Stimulated activated CD4-positive, alpha-beta T cell treated with anti-CD3 and anti-CD28 coated beads, TNF-alpha, amount 100 ng/mL, for 4 hours (primary cell): Measurements from ENCODE around the gene CPSF3.
A peak's percentile ranks its signal among the peaks of the same experiment; 100 is the strongest.
"Not testable (repeated sequence)": the region's sequence is repeated elsewhere in the genome, so short reads cannot be mapped to it uniquely, and the experiment has no call there.

Experiments used
- DNase-seq, 3 experiments: peaks; one replicate each; pipeline ENCODE4 v3.0.0-alpha.2; 2020; ENCODE audit warnings: low read depth in 3 of 3

Gene CPSF3

DNA sequence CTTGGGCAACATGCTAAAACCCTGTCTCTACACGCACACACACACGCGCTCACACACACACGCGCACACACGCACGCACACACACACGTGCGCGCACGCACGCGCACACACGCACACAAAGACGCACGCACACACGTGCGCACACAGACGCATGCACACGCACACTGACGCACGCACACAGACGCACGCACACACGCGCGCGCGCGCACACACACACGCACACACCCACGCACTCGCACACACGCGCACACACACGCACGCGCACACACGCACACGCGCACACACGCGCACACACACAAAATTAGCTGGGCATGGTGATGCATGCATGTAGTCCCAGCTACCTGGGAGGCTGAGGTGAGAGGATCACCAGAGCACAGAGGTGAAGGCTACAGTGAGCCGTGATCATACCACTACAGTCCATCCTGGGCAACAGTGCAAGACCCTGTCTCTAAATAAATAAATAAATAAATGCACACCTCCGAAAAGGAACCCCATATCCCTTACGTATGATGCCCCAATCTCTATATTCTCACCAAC is 42.8 kb downstream of the CPSF3 start:
- DNase-seq, result no peak

DNA sequence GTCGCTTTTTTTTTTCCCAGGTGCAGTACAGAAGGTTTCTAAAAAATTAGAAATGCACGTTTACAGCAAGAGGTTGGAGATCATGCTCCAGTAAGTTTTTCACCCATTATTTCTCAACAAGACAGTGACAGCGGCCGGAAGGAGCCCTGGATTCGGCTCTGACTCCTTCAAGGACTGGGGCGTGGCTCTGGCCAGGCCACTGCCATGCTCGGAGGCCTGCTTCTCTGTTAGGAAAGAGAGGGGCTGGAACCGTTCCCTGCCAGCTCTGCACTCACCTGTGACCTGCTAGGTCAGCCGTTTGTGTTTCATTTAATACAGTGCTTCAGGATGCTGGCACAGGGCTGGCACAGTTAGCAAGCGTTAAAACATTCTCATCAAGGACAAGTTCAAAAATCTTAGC is 44.2 kb downstream of the CPSF3 start:
- DNase-seq, result no peak

DNA sequence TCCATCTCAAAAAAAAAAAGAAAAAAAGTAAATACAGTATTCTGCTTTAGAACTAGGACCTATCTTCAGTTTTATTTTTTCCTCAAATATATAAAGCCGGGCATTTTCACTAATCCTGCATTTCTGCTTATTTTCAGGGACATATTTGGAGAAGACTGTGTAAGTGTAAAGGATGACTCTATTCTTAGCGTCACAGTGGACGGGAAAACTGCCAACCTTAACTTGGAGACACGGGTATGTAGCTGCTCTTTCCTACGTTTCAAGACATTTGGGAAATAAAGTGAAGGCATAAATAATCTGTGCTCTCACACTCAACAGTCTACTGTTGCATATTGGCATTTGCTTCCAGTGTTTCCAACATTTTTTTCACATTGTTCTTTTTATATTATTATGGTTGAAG is 47.8 kb downstream of the CPSF3 start:
- DNase-seq, result no peak

DNA sequence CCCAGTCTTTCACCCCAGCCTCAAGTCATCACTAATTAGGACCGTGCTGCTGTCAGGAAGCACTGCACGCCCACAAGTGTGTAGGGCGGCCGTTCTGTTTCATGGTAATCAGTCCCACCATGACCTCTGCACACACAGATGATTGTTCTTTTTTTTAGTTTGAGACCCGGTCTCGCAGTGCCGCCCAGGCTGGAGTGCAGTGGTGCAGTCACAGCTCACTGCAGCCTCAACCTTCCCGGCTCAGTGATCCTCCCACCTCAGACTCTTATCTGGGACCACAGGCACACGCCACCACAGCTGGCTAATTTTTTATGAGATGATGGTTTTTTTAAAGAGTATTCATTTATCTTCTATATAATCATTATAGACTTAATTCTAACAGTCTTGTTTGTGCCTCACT is 49.1 kb downstream of the CPSF3 start:
- no peak for DNase-seq

DNA sequence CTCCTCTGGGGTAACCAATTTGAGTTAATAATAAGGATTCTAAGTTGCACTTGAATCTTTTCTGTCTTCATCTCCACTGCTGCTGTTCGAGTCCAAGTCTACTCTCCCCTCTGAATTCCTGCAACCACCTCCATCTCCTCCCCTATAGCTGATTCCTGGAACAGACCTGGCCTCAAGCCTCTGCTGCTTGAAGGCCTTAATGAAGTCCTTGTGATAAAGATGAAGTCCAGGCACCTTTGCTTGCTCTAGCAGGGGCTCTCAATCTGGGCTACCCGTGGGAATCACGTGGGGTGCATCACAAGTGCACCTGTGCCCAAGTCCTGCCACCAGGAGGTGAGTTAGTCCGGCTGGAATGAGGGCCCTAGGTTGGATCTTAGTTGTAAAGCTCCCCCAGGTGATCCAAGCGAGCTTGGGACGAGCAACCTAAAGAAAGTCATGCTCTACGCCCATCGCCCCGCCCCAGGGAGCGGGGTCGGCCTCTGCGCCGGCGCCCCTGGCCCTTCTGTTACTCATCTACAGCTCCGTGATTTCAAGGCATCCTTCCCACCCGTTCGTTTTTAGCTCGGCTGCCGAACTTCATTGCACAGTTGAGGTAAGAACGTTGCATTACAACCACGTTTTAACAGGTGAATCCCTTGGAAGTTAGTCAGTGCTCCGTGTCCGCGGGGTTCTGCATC is 50.0 kb downstream of the CPSF3 start:
- DNase-seq, result peak in 2 of 3 experiments; percentile 14 to 26

DNA sequence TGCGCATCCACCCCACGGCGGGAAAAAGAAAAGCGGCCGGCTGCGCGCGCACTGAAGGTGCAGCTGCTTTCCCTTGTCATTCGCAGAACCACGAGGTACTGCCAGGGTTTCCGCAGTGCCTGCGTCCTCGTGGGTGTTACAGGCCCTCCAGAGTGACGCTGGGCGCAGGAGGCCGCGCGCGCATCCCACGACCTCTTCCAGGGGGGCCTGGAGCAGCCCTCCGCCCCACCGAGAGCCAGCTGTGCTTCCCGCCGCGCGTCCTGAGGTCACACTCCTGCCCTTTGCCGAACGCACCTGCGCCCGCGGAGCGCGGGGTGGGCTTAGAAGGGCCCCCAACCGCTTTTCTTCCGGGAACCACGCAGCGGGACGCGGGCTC is 50.5 kb downstream of the CPSF3 start:
- peak; percentile 28 to 55 (median 51) for DNase-seq

DNA sequence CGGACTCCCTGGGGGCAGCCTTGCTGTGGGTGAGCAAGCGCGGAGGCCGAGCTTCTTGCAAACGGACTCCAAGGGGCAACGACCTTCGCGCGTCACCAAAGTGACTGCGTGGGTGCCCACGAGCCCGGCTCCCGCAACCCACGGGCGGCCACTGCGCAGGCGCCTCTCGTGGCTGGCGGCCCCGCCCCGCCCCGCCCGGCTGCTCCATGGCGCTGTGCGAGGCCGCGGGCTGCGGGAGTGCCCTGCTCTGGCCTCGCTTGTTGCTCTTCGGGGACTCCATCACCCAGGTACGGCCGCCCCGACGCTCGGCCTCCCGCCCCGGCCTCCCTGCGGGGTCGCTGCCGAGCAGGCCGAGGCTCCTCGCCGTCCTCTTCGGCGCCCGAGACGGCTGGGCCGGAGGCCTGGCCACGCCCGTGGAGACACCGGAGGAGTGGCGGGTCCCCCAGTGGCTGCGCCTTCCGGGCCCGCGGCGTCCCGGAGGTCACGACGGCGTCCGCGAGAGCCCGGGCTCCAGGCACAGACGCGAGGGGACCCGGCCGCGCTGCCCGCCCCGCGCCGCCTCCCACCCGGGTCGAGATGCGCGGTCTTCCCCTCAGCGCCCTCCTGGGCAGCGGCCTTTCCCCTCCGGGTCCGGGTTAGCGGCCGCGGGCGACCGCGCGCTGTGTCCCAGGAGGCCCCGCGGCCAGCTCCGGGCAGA is 51.1 kb downstream of the CPSF3 start, which contains the start of gene IAH1:
Gene IAH1 (plus strand): TSS at position 191 of the 697 bp plus-strand sequence. CDS start 16 bp downstream, at position 207.
- DNase-seq, result peak; percentile 65 to 75 (median 70)

DNA sequence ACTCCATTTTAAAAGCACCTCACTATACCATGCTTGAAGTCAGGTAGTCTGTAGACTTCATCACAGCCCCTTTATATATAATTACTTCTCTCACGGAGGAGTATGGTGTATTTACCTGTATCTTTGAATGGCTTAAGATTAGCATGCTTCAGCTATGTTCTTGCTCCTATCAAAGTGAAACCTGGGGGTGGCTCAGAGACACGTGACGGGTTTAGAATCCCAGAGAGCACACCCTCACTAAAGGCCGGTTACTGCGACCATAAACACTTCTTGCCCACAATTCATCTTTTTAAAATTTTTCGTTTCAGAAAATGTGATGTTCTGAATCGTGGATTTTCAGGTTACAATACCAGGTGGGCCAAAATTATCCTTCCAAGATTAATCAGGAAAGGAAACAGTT is 54.5 kb downstream of the CPSF3 start:
- DNase-seq, result no peak

DNA sequence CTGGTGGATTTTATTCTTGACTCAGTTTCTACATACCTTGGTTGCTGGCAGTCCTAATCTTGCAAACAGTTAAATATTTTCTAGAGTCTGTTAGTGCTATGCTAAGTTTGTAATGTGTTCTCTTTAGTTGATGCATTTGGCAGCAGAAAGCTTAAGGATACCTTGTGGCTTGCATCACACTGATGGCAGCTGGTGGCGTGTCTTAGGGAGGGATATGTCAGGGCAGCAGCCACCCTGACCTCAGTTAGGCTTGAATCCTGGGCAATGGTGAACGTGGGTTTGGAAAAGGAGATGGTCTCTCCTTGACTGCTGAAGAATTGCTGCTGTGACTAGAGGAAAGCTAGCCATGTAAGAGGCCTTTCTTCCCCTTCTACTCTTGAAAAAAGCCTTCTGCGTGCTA is 55.1 kb downstream of the CPSF3 start:
- DNase-seq, result no peak

DNA sequence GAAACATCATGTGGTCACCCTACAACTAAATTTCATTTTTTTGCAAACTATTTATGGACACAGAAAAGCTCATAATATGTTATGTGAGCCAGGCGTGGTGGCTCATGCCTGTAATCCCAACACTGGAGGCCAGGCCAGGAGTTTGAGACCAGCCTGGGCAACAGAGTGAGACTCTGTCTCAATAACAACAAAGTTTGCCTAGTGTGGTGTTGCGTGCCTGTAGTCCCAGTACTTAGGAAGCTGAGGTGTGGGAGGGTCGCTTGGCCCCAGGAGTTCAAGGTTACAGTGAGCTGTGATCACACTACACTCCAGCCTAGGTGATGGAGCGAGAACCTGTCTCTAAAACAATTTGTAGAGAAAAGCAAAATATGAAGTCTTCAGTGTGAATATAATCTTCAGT is 56.7 kb downstream of the CPSF3 start:
- no peak for DNase-seq

DNA sequence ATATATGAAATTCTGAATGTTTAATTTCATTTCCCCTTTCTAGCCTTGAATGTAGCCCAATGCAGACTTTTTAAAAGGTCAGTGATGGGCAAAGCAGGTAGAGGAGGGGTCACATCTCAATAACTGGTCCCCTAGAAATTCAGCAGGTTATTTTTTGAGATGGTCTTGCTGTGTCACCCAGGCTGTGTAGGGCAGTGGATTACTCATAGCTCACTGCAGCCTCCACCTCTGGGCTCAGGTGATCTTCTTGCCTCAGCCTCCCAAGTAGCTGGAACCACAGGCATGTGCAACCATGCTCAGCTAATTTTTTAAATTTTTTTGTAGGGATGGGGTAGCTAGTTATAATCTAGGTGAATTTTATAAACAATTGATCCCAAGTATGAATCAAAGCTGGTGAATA is 59.7 kb downstream of the CPSF3 start:
- no peak for DNase-seq

DNA sequence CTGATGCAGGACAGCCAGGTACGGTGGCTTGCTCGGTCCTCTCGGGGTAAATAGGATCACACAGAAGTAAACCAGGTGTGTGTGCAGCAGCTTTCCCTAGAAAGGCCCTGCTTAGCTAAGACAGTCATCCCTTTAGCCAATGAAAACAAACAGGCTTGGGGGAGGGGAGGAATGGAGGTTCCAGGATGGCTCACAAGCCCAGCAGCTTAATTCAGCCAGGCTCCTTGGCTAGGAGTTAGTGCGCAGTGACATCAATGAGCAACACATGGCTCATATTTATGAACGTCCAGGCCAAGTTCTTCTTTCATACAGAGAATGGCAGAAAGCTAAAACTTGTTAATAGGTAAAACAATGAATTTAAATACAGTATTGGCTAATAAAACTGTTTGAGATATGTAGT is 61.1 kb downstream of the CPSF3 start:
- DNase-seq, result no peak

DNA sequence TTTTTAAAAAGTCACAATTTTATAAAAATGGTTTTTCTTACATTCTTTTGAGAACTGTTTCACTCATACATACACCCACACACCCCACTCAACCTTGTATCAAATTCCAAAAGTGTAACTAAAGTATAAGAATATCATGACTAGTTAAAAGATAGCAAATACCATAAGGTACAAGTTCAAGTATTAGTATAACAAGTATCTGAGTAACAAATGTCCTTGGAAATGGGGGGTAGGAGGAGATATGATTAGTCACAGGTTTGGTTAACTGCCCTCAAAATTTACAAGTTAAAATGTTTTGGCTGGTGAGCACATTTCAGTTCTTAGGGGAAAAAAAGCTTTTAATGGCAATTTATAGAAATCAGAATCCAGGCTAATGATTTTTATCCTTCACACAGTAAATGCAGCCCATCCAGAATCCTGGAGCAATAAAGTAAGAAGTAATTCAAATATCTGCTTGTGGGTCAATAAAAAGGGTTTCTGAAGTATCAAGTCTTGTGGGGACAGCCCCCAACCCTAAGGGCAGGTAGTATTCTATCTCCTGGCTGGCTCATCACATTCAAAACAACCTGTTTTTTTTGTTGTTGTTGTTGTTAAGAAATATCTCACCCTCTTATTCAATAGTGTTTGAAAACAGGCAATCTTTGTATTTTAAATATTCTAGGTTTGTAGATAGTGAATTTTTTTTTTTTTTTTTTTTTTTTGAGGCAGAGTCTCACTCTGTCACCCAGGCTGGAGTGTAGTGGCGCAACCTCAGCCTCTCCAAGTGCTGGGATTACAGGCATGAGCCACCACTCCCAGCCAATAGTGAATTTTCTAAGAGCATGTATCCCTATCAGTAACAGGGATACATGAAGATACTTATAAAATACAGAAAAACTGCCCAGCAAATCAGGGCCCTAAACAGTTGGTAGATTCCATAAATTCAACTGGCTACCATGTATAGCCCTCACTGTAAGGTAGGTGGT is 65.4 kb downstream of the CPSF3 start:
- DNase-seq, result no peak

DNA sequence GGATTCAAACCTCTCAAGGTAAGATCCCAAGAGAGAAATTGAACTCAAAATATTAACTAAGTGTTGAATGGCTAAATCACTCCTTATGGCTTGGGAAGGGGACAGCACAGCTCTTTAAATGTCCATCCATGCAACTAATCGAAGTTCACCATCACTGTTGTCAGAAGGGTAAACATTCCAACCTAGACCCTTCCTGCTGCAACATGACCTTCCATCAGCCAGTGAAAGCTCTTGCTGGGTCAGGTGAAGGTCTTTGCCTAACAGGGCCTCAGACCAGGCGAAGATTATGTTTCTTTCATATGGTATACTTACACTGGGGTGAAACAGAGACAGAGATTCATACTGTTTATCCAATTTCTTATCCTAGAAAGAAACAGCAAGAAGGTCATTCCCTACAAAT is 67.3 kb downstream of the CPSF3 start:
- DNase-seq, result no peak

DNA sequence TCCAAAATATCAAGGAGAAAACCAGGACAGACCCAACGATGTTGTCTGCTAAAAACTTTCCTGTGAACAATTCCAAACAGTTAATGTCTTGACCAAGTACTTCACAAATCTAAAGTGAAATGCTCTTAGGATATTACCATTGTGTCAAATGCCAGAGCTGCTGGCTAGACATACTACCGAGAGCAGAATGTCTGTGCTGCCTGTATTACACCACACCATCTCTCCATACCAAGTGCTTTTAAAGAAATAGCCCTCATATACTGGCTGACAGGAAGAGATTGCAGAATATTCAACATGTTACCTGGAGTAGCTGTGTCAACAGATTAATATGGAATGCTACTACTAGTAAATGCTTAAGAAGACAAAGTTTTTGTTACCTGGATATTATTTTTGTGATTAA is 69.5 kb downstream of the CPSF3 start:
- DNase-seq, result no peak

DNA sequence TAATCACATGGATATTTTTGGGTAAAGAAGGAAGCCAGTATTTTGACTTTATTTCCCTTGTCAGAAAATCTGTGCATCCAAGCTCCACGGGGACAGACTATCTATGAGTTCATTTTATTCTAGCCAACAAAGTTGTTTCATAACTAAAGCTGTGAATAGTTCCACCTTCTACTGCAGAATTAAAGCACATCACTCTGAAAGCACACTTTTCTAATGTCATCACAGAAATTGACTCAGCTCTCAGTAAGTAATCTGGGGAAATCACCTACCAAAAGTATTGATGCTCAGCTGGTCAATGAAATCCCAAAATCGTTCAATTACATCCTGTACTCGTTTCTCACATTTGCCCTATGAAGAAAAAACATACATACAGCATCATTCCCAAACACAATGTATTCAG is 70.0 kb downstream of the CPSF3 start:
- DNase-seq, result no peak

DNA sequence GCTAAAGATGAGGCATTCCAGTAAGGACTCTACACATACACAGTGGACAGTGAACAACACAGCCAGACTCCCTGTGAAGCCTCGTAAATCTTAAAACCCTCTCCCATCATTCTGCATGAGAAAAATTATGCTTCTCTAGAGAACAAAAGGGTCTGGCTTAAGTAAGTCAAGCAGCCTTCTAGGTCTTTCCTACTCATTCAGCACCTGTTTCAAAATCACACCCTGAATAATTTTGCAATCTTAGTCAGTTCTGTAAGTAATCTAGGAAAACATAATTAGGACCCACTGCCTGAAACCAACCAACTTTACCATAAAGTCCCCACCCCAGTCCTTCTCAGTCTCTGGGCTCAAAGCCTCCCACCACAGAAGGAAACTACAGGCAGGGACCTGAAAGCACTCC is 70.6 kb downstream of the CPSF3 start:
- no peak for DNase-seq

DNA sequence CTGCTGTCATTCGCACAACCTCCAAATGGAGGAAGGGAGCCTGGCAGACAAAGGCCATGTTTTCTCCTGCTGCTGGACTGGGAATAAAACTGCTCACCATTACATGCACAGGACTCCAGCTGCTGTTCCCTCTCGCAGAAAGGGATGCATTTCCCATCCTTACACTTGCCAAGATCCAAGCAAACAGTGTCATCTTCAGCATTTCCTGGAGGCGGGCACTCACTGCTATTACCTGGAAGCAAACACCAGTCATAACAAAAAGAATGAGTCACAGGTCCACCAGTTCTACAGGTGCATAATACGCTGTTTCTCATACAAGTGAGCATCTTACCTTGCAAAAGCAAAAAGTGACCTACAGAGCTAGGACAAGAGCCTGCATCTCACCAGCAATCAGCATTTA is 73.6 kb downstream of the CPSF3 start:
- no peak for DNase-seq

DNA sequence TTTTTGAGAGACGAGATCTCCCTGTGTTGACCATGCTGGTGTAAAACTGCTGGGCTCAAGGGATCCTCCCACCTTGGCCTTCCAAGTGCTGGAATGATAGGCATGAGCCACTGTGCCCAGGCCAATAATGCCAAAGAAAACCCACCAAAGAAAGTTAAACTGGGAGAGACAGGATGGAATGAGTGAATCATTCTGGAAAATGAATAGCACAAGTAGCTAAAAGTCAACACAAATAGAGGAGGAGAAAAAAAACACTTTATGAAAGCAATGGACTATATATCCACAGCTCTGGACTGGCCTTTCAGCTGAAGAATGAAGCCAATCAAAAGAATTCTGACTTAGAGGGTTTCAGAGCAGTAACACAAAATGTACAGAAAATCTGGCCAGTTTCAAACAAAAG is 74.8 kb downstream of the CPSF3 start:
- DNase-seq, result no peak

DNA sequence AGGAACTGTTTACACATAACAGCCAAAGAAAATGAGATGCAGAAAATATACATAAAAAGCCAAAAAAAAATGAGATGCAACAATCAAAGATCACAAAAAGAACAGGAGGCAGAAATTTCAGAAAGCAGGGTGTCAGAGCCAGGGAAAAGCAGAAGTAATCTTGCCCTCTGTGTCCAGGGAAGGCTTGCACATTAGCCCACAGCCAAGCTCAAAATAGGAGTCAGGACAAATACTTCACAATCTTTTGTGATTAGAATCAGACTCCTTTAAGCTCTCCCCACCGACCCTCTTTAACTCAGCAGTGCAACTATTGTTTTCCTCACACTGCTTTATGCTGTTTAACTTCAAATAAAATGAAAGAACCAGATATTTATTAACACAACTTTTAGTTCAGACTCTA is 85.5 kb downstream of the CPSF3 start:
- DNase-seq, result no peak

DNA sequence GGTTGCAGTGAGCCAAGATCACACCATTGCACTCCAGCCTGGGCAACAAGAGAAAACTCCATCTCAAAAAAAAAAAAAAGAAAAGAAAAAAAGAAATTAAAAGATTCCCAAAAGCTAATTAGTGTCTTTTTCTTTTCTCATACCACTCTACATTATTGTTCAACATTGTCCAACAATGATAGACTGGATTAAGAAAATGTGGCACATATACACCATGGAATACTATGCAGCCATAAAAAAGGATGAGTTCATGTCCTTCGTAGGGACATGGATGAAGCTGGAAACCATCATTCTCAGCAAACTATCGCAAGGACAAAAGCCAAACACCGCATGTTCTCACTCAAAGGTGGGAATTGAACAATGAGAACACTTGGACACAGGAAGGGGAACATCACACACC is 90.5 kb downstream of the CPSF3 start:
- DNase-seq, result not testable (repeated sequence)

DNA sequence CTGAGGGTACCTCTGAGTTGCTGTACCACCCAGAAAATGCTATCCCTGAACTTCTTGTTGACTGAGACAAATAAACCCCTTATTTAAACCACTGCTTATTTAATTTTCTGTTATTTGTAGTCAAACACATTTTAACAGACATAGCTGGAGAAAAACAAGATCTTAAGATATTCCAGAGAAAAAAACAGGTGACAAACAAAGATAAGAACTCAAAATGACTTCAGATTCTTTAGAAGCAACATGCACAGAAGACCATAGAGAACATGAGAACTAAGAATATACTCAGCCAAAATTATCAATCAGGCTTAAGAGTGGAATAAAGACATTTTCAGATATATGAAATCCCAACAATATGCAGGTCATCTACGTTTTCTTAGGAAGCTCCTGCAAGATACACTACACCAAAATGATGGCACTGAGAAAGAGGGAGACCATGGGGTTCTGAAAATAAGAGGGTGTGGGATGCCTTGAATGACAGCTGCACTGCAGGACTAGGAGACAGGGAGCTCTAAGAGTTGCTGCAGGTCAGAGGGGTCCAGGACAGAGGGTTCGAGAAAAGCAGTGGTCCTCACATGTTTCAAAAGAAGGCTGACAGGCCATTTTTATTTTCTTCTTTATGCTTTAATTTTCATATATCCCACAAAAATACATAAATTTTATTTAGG is 93.8 kb downstream of the CPSF3 start:
- DNase-seq, result no peak
